OCI-LY3 (cell line): ENCODE results near the gene LIFR.

Experiments
- H2AFZ ChIP-seq: fragments of 200-600, 300-600 bp; shearing (Covaris generic); 2 replicates; pipeline ENCODE4 v1.6.0; 2014; ENCODE audit warnings: antibody characterized with exemption, low read depth, low read length
- H3K27ac ChIP-seq: fragments of 200-600, 300-600 bp; sonication (generic); 2 replicates; pipeline ENCODE4 v1.5.1; 2014; ENCODE audit warnings: mild to moderate bottlenecking, low read length, moderate library complexity, mixed read lengths
- H3K27me3 ChIP-seq: fragments of 200-600, 300-600 bp; sonication (generic); 2 replicates; pipeline ENCODE4 v1.6.1; 2014; ENCODE audit warnings: low read depth, low read length, mixed read lengths
- H3K36me3 ChIP-seq: fragments of 200-600, 300-600 bp; sonication (generic); replicated peaks from 2 replicates; pipeline ENCODE3; 2014; ENCODE audit warnings: low read depth, low read length, mixed read lengths
- H3K4me1 ChIP-seq: fragments of 300-600, 200-600 bp; sonication (generic); 2 replicates; pipeline ENCODE4 v1.6.1; 2014; ENCODE audit warnings: low read length, mixed read lengths
- H3K4me2 ChIP-seq: fragments of 200-600, 300-600 bp; sonication (generic); 2 replicates; pipeline ENCODE4 v1.6.1; 2014; ENCODE audit warnings: low read length, mixed read lengths
- H3K4me3 ChIP-seq: fragments of 300-600, 200-600 bp; sonication (generic); 2 replicates; pipeline ENCODE4 v1.5.1; 2014; ENCODE audit warnings: antibody characterized with exemption, mild to moderate bottlenecking, low read length, moderate library complexity
- H3K79me2 ChIP-seq: fragments of 300-600, 200-600 bp; shearing (Covaris generic); 2 replicates; pipeline ENCODE4 v1.6.1; 2014; ENCODE audit warnings: mild to moderate bottlenecking, low read length, mixed read lengths
- H3K9ac ChIP-seq: fragments of 300-600, 200-600 bp; shearing (Covaris generic); 2 replicates; pipeline ENCODE4 v1.6.0; 2014; ENCODE audit warnings: mild to moderate bottlenecking, low read length, moderate library complexity
- H3K9me3 ChIP-seq: fragments of 200-600, 300-600 bp; shearing (Covaris generic); 2 replicates; pipeline ENCODE4 v1.6.1; 2014; ENCODE audit warnings: low read length, mixed read lengths; ENCODE audit not compliant: insufficient read depth
- H4K20me1 ChIP-seq: fragments of 200-600, 300-600 bp; sonication (generic); 2 replicates; pipeline ENCODE4 v1.6.1; 2016; ENCODE audit warnings: low read length, mixed read lengths; ENCODE audit not compliant: insufficient read depth
- EZH2phosphoT487 ChIP-seq: fragments of 200-600 bp; shearing (Covaris generic); IDR thresholded peaks from 2 replicates; pipeline ENCODE4 v1.6.1; 2018; ENCODE audit warnings: antibody characterized with exemption, mixed run types, low read depth
- TF ChIP-seq, protein P1 (sequence below): fragments of 200-600, 300-600 bp; sonication (generic); IDR thresholded peaks from 2 replicates; pipeline ENCODE4 v1.5.1; 2014; ENCODE audit warnings: antibody characterized with exemption, low read length, low read depth

Gene LIFR

DNA sequence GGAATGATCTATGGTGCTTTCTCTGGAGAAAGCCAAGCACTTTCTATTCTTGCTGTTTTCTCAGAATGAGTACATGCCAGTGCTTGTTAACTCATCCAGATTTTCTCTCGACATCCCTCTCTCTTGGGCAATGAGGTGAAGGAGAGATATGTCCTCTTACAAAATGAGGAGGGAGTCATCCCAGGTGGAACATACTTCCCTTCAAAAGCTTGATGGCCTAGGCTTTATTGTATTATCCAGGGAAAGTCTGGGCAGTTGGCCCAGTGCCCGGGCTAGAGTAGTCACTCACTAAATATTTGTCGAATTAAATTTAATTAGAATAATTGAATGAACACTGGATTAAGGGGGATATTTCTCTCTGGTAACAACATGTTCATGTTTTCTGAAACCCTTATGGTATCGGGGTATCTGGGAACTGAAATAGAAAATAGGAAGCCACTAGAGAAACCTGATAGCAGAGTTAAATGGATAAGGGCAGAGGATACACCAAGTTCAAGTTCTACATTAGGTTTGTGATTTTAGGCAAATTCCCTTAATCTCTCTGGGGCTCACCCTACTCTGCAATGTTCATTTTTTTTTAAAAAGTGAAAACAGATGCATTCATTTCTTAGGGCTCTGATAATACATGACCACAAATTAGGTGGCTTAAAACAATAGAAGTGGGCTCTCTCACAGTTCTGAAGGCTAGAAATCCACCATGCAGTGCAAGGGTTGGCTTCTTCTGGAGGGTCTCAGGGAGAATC is 99.6 kb downstream of the LIFR start:
- no peak overlapping the region for H3K4me2 ChIP-seq
- no peaks in the 10 kb centered on the region for H3K36me3 ChIP-seq
- no peak overlapping the region for H3K4me3 ChIP-seq

DNA sequence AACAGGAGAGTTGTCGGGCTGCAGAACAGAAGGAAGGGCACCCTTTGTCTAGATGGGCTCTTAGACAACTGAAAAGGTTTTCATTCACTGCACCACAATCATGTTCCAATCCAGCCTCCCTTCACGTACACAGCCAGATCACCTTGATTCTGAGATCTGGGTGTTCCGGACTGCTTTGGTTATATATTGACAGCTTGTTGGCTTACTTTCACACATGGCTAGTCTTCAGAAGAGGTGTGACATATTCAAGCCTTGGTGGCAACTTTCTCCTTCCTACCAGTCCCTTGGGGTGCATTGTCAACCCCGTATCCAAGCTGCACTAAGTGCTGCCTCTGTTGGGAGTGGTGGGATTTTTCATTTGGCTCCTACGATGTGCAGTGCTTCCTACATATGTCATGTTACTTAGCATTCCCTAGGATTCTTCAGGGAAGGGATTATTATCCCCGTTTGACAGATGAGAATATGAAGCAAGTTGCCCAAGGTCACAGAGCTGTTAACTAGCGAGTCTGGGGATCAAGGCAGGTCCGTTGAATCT is 100.6 kb downstream of the LIFR start:
- no peak overlapping the region for H3K9ac ChIP-seq
- H3K27me3 ChIP-seq, result peaks cover 84% of the 10 kb centered on the region
- TF ChIP-seq EZH2phosphoT487, result no peak
- TF ChIP-seq, protein P1, sequence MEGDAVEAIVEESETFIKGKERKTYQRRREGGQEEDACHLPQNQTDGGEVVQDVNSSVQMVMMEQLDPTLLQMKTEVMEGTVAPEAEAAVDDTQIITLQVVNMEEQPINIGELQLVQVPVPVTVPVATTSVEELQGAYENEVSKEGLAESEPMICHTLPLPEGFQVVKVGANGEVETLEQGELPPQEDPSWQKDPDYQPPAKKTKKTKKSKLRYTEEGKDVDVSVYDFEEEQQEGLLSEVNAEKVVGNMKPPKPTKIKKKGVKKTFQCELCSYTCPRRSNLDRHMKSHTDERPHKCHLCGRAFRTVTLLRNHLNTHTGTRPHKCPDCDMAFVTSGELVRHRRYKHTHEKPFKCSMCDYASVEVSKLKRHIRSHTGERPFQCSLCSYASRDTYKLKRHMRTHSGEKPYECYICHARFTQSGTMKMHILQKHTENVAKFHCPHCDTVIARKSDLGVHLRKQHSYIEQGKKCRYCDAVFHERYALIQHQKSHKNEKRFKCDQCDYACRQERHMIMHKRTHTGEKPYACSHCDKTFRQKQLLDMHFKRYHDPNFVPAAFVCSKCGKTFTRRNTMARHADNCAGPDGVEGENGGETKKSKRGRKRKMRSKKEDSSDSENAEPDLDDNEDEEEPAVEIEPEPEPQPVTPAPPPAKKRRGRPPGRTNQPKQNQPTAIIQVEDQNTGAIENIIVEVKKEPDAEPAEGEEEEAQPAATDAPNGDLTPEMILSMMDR, result no peak
- H3K4me2 ChIP-seq, result no peak overlapping the region
- H3K4me3 ChIP-seq, result no peak overlapping the region
- peaks cover 57% of the 10 kb centered on the region for H4K20me1 ChIP-seq
- H3K9me3 ChIP-seq, result no peaks in the 10 kb centered on the region
- no peak overlapping the region for H3K27ac ChIP-seq
- peaks cover 8% of the 10 kb centered on the region for H3K4me1 ChIP-seq
- no peak overlapping the region for H2AFZ ChIP-seq
- H3K36me3 ChIP-seq, result no peaks in the 10 kb centered on the region
- no peaks in the 10 kb centered on the region for H3K79me2 ChIP-seq

More for the DNA sequence above, 99.6 kb downstream of the LIFR start:
- Histone ChIP-seq H3K27ac (no peak overlapping the region), H2AFZ (no peak overlapping the region), H3K4me1 (peaks cover 8% of the 10 kb centered on the region), H3K9ac (no peak overlapping the region), H3K9me3 (no peaks in the 10 kb centered on the region), H4K20me1 (peaks cover 51% of the 10 kb centered on the region), H3K27me3 (peaks cover 82% of the 10 kb centered on the region), H3K79me2 (no peaks in the 10 kb centered on the region)
- no peak for TF ChIP-seq EZH2phosphoT487
- TF ChIP-seq, protein P1, result no peak

DNA sequence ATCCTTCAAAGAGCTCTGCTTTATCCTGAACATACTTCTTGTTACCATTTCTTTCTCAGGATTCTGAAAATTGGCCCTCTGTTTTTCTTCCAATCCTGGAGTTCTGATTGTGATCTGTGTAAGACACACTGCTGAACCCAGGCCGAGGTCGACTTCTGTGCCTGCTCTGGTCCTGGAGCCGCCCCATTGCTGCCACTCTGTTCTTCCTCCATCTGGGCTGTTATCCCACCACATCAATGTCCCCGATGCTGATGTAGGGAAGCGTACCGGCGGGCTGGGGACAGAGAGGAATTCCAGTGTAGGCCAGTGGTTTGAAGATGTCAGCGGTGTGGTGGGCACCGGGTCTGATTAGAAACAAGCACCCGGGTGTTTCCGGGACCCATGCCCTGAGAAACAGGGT is 102.5 kb downstream of the LIFR start:
- Histone ChIP-seq H3K9ac (no peak overlapping the region), H3K27me3 (peaks cover 85% of the 10 kb centered on the region), H3K4me1 (peaks cover 8% of the 10 kb centered on the region), H3K4me3 (no peak overlapping the region), H4K20me1 (peaks cover 70% of the 10 kb centered on the region), H3K9me3 (no peaks in the 10 kb centered on the region), H2AFZ (no peak overlapping the region), H3K27ac (no peak overlapping the region), H3K4me2 (no peak overlapping the region), H3K36me3 (no peaks in the 10 kb centered on the region), H3K79me2 (no peaks in the 10 kb centered on the region)
- TF ChIP-seq EZH2phosphoT487, result no peak
- TF ChIP-seq, protein P1, result no peak

DNA sequence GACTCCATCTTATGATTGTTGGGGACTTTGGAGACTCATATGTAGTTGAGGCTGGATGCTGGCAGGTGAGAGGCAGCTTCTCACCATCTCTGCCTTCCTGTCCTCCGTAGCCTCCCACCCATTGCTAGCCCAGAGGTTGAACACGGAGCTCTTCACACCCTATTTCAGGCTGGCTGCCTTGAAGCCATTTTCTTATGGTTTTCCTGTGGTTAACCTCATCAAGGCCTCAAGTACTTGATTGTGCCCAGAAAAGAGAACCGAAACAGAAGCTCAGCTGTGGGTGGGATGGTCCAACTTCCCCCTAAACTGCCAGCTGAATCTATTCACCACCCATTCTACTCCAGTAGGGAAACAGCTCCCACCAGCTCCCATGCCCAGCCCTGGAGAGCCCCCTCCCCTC is 102.9 kb downstream of the LIFR start:
- H2AFZ ChIP-seq, result no peak overlapping the region
- no peak overlapping the region for H3K4me3 ChIP-seq
- H4K20me1 ChIP-seq, result peaks cover 72% of the 10 kb centered on the region
- no peak overlapping the region for H3K9ac ChIP-seq
- peaks cover 8% of the 10 kb centered on the region for H3K4me1 ChIP-seq
- no peaks in the 10 kb centered on the region for H3K36me3 ChIP-seq
- H3K27ac ChIP-seq, result no peak overlapping the region
- no peaks in the 10 kb centered on the region for H3K79me2 ChIP-seq
- peaks cover 85% of the 10 kb centered on the region for H3K27me3 ChIP-seq
- H3K9me3 ChIP-seq, result no peaks in the 10 kb centered on the region
- no peak overlapping the region for H3K4me2 ChIP-seq
- TF ChIP-seq EZH2phosphoT487, result peak; percentile 89
- TF ChIP-seq, protein P1, result no peak
